ENCODE measurements around the gene HAGHL.

DNA sequence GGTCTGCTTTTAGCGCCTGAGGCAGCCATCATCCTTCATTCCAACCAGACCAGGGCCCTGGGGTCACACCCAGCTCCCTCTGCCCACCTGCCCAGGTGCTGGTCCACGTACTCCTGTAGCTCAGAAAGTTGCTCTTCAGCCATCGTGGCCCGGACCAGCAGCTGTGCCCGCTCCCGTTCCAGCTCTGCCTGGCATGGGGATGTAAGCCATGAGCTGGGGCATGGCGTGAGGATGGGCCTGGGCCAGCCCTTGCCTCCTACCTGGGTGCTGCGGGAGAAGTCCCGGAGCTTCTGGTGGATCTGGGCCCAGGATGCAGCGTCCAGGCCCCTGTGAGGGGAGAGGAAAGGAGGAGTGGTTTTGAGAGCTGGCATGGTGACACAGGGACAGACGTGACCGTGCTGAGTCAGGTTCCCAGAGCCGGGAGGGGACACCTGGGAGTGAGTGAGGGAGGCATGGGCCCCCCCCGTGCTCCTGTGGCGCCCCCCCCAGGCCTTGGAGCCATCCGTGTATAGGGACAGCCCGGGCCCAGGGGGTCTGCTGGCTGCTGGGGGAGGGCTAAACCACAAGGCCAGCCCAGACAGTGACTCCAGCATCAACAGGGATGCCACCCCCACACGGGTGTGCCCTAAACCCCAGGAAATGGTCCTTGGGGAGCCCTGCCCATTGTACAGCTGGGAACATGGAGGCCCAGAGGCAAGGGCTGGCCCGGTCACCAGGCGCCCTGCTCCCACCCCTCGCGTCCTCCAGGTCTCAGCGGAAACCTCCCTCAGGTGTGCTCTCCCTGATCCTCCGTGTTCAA is 3.9 kb upstream of the HAGHL start:
- TF ChIP-seq, protein P1, sequence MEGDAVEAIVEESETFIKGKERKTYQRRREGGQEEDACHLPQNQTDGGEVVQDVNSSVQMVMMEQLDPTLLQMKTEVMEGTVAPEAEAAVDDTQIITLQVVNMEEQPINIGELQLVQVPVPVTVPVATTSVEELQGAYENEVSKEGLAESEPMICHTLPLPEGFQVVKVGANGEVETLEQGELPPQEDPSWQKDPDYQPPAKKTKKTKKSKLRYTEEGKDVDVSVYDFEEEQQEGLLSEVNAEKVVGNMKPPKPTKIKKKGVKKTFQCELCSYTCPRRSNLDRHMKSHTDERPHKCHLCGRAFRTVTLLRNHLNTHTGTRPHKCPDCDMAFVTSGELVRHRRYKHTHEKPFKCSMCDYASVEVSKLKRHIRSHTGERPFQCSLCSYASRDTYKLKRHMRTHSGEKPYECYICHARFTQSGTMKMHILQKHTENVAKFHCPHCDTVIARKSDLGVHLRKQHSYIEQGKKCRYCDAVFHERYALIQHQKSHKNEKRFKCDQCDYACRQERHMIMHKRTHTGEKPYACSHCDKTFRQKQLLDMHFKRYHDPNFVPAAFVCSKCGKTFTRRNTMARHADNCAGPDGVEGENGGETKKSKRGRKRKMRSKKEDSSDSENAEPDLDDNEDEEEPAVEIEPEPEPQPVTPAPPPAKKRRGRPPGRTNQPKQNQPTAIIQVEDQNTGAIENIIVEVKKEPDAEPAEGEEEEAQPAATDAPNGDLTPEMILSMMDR (IDR thresholded peaks at IDR 0.05): no peak
- TF ChIP-seq POLR2AphosphoS5 (IDR thresholded peaks at IDR 0.05) (no peak), POLR2A (IDR thresholded peaks at IDR 0.05) (no peak)

Measured in prostate gland (tissue), 2 donors.